GM21526 (cell line): ENCODE results near the gene TLE1.
"Not testable (repeated sequence)": the region's sequence is repeated elsewhere in the genome, so short reads cannot be mapped to it uniquely, and the experiment has no call there.

ENCODE experiments used
- ATAC-seq: cut with Tn5 transposase; IDR thresholded peaks from one replicate; pipeline ENCODE4 v1.9.1; 2021; ENCODE audit warnings: moderate library complexity; ENCODE audit not compliant: unreplicated experiment, low FRiP score

The TLE1 gene

GRCh38 chr9:81689343-81690175 is at the start of gene TLE1:
TLE1 (minus strand) TSS chr9:81689547; CDS start chr9:81688240, 1,307 bp downstream.
- peak; percentile 76 for ATAC-seq

- ATAC-seq, result peak; percentile 49
Observed at GRCh38 chr9:81737871-81738507, 48.6 kb upstream of the TLE1 start.

- not testable (repeated sequence) for ATAC-seq
Observed at GRCh38 chr9:81730498-81730897, 41.2 kb upstream of the TLE1 start.

GRCh38 chr9:81729135-81729534 is 39.8 kb upstream of the TLE1 start:
- peak; percentile 79 for ATAC-seq

- no peak for ATAC-seq
Observed at GRCh38 chr9:81724242-81724889, 35.0 kb upstream of the TLE1 start.

- ATAC-seq, result no peak
Observed at GRCh38 chr9:81722277-81722676, 32.9 kb upstream of the TLE1 start.

GRCh38 chr9:81720450-81721086 is 31.2 kb upstream of the TLE1 start:
- ATAC-seq, result no peak

GRCh38 chr9:81719972-81720371 is 30.6 kb upstream of the TLE1 start:
- no peak for ATAC-seq

- peak; percentile 63 for ATAC-seq
Observed at GRCh38 chr9:81718244-81718643, 28.9 kb upstream of the TLE1 start.

- no peak for ATAC-seq
Observed at GRCh38 chr9:81717747-81718077, 28.4 kb upstream of the TLE1 start.

GRCh38 chr9:81717061-81717746 is 27.9 kb upstream of the TLE1 start:
- ATAC-seq, result no peak

GRCh38 chr9:81716409-81716808 is 27.1 kb upstream of the TLE1 start:
- no peak for ATAC-seq

GRCh38 chr9:81705578-81705977 is 16.2 kb upstream of the TLE1 start:
- ATAC-seq, result no peak

- ATAC-seq, result no peak
Observed at GRCh38 chr9:81694541-81694940, 5.2 kb upstream of the TLE1 start.

GRCh38 chr9:81693671-81694378 is 4.5 kb upstream of the TLE1 start:
- no peak for ATAC-seq

GRCh38 chr9:81690251-81690851 is 1.0 kb upstream of the TLE1 start:
- ATAC-seq, result no peak

GRCh38 chr9:81689093-81689342 is 329 bp downstream of the TLE1 start:
- ATAC-seq, result not testable (repeated sequence)

- peak; percentile 19 for ATAC-seq
Observed at GRCh38 chr9:81688262-81689092, 870 bp downstream of the TLE1 start.
